ENCODE measurements around the gene PDSS2. TPM values are rescaled to one million over a fixed set of nuclear protein-coding genes. Genes with fewer than 3 reads are reported as not detected.

The PDSS2 gene
- polyA plus RNA-seq, 1 donor from 2014 or later: 4.6 TPM

- H4K20me1 ChIP-seq (ENCODE audit: insufficient read depth): no peaks in the 10 kb centered on the region
- H3K27me3 ChIP-seq (ENCODE audit: insufficient read depth, low read depth, low read length): no peaks in the 10 kb centered on the region
- H3K36me3 ChIP-seq (ENCODE audit: insufficient read depth, low read length): no peaks in the 10 kb centered on the region
- H2AFZ ChIP-seq (ENCODE audit: low read depth, low read length): no peak overlapping the region
- H3K79me2 ChIP-seq (replicated peaks; ENCODE audit: insufficient read depth, low read length): no peaks in the 10 kb centered on the region
- H3K9ac ChIP-seq (ENCODE audit: low read length): no peak overlapping the region
- no peak overlapping the region for H3K4me2 ChIP-seq (ENCODE audit: low read length)
- no peak overlapping the region for H3K4me3 ChIP-seq (ENCODE audit: low read length)
- H3F3A ChIP-seq (ENCODE audit: insufficient read depth, low read length, poor library complexity, severe bottlenecking): no peaks in the 10 kb centered on the region
- H3K9me2 ChIP-seq (ENCODE audit: insufficient read depth, low read length): no peaks in the 10 kb centered on the region
- no peak overlapping the region for H3K27ac ChIP-seq (ENCODE audit: low read length)
- H3K9me3 ChIP-seq (ENCODE audit: low read length): no peaks in the 10 kb centered on the region
- TF ChIP-seq, protein P1, sequence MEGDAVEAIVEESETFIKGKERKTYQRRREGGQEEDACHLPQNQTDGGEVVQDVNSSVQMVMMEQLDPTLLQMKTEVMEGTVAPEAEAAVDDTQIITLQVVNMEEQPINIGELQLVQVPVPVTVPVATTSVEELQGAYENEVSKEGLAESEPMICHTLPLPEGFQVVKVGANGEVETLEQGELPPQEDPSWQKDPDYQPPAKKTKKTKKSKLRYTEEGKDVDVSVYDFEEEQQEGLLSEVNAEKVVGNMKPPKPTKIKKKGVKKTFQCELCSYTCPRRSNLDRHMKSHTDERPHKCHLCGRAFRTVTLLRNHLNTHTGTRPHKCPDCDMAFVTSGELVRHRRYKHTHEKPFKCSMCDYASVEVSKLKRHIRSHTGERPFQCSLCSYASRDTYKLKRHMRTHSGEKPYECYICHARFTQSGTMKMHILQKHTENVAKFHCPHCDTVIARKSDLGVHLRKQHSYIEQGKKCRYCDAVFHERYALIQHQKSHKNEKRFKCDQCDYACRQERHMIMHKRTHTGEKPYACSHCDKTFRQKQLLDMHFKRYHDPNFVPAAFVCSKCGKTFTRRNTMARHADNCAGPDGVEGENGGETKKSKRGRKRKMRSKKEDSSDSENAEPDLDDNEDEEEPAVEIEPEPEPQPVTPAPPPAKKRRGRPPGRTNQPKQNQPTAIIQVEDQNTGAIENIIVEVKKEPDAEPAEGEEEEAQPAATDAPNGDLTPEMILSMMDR (IDR thresholded peaks at IDR 0.05; ENCODE audit: poor library complexity, severe bottlenecking): no peak
- no peak for TF ChIP-seq EZH2 (IDR thresholded peaks at IDR 0.05; ENCODE audit: borderline replicate concordance, insufficient read depth, low read length, poor library complexity, severe bottlenecking)
- TF ChIP-seq, protein P2, sequence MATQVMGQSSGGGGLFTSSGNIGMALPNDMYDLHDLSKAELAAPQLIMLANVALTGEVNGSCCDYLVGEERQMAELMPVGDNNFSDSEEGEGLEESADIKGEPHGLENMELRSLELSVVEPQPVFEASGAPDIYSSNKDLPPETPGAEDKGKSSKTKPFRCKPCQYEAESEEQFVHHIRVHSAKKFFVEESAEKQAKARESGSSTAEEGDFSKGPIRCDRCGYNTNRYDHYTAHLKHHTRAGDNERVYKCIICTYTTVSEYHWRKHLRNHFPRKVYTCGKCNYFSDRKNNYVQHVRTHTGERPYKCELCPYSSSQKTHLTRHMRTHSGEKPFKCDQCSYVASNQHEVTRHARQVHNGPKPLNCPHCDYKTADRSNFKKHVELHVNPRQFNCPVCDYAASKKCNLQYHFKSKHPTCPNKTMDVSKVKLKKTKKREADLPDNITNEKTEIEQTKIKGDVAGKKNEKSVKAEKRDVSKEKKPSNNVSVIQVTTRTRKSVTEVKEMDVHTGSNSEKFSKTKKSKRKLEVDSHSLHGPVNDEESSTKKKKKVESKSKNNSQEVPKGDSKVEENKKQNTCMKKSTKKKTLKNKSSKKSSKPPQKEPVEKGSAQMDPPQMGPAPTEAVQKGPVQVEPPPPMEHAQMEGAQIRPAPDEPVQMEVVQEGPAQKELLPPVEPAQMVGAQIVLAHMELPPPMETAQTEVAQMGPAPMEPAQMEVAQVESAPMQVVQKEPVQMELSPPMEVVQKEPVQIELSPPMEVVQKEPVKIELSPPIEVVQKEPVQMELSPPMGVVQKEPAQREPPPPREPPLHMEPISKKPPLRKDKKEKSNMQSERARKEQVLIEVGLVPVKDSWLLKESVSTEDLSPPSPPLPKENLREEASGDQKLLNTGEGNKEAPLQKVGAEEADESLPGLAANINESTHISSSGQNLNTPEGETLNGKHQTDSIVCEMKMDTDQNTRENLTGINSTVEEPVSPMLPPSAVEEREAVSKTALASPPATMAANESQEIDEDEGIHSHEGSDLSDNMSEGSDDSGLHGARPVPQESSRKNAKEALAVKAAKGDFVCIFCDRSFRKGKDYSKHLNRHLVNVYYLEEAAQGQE (IDR thresholded peaks at IDR 0.05; ENCODE audit: borderline replicate concordance): no peak
These were observed 215.2 kb downstream of the PDSS2 start for GRCh38 chr6:107244082-107244741.

DNA sequence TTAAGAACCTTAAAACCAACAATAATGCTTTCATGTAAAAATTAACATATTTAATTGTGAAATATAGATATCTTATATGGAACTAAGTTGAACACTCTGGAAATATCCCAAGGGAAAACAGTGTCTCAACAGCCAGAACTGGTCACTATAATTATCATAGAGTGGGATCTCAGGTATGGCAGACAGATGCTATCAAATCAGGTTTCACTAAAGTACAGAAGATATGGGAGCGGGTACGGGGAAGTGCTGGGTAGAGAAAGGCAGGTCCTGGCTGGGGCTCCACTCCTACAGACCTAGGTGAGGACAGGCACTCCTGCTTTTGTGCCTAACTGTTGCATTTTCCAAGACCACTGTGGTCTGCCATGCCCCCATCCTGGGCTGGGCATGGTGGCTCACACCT is 215.9 kb downstream of the PDSS2 start:
- no peaks in the 10 kb centered on the region for H4K20me1 ChIP-seq (ENCODE audit: insufficient read depth)
- H3K4me3 ChIP-seq (ENCODE audit: low read length): no peak overlapping the region
- H3K9me2 ChIP-seq (ENCODE audit: insufficient read depth, low read length): no peaks in the 10 kb centered on the region
- H3K36me3 ChIP-seq (ENCODE audit: insufficient read depth, low read length): no peaks in the 10 kb centered on the region
- H3K27me3 ChIP-seq (ENCODE audit: insufficient read depth, low read depth, low read length): no peaks in the 10 kb centered on the region
- H3K27ac ChIP-seq (ENCODE audit: low read length): no peak overlapping the region
- no peaks in the 10 kb centered on the region for H3K9me3 ChIP-seq (ENCODE audit: low read length)
- no peak overlapping the region for H2AFZ ChIP-seq (ENCODE audit: low read depth, low read length)
- no peaks in the 10 kb centered on the region for H3F3A ChIP-seq (ENCODE audit: insufficient read depth, low read length, poor library complexity, severe bottlenecking)
- H3K9ac ChIP-seq (ENCODE audit: low read length): no peak overlapping the region
- H3K79me2 ChIP-seq (replicated peaks; ENCODE audit: insufficient read depth, low read length): no peaks in the 10 kb centered on the region
- no peak overlapping the region for H3K4me2 ChIP-seq (ENCODE audit: low read length)
- TF ChIP-seq SMC3 (conservative IDR thresholded peaks at IDR 0.05; ENCODE audit: poor library complexity): no peak
- no peak for TF ChIP-seq POLR2AphosphoS5 (IDR thresholded peaks at IDR 0.05)
- TF ChIP-seq EZH2 (IDR thresholded peaks at IDR 0.05; ENCODE audit: borderline replicate concordance, insufficient read depth, low read length, poor library complexity, severe bottlenecking): no peak
- TF ChIP-seq MXI1 (conservative IDR thresholded peaks at IDR 0.05; ENCODE audit: poor library complexity, severe bottlenecking): no peak
- no peak for TF ChIP-seq EP300 (conservative IDR thresholded peaks at IDR 0.05; ENCODE audit: poor library complexity, severe bottlenecking)
- no peak for TF ChIP-seq TAF1 (IDR thresholded peaks at IDR 0.05; ENCODE audit: low read depth)
- TF ChIP-seq, protein P1 (IDR thresholded peaks at IDR 0.05; ENCODE audit: poor library complexity, severe bottlenecking): no peak
- TF ChIP-seq RAD21 (conservative IDR thresholded peaks at IDR 0.05): no peak
- TF ChIP-seq, protein P2 (IDR thresholded peaks at IDR 0.05; ENCODE audit: borderline replicate concordance): no peak
